Neural crest cell (in vitro differentiated cells): ENCODE measurements around the gene LCN15. TPM values are rescaled to one million over a fixed set of nuclear protein-coding genes. Genes with fewer than 3 reads are reported as not detected.
"Not testable (repeated sequence)": the region's sequence is repeated elsewhere in the genome, so short reads cannot be mapped to it uniquely, and the experiment has no call there.

ENCODE experiments used
- DNase-seq: peaks from one replicate; pipeline ENCODE4 v3.0.0; 2021; ENCODE audit warnings: low read depth, mixed read lengths, low spot score
- H3K27ac Mint-ChIP-seq: one replicate; pipeline ENCODE4 v1.8.0; 2021; ENCODE audit warnings: mild to moderate bottlenecking, mixed read lengths; ENCODE audit not compliant: unreplicated experiment
- H3K27me3 Mint-ChIP-seq: 2 replicates; pipeline ENCODE4 v1.8.0; 2021; ENCODE audit warnings: low read depth, mild to moderate bottlenecking, mixed read lengths
- H3K36me3 Mint-ChIP-seq: 2 replicates; pipeline ENCODE4 v1.8.0; 2021; ENCODE audit warnings: low read depth, mild to moderate bottlenecking, mixed read lengths
- H3K4me1 Mint-ChIP-seq: 2 replicates; pipeline ENCODE4 v1.8.0; 2021; ENCODE audit warnings: mixed read lengths
- H3K4me3 Mint-ChIP-seq: one replicate; pipeline ENCODE4 v1.8.0; 2021; ENCODE audit warnings: mild to moderate bottlenecking, mixed read lengths
- H3K9me3 Mint-ChIP-seq: 2 replicates; pipeline ENCODE4 v1.8.0; 2021; ENCODE audit warnings: mixed read lengths
- CTCF ChIP-seq: fragments of 200-600 bp; sonication (generic); conservative IDR thresholded peaks from 2 replicates; pipeline ENCODE4 v1.5.0; 2021; ENCODE audit warnings: antibody characterized with exemption, mild to moderate bottlenecking
- total RNA-seq: library from RNA; stranded (reverse); gene quantifications from 2 replicates; pipeline ENCODE4 v1.2.1, GENCODE V29; 2021

LCN15 gene
- total RNA-seq, 1 donor from 2014 or later, result not detected

DNA sequence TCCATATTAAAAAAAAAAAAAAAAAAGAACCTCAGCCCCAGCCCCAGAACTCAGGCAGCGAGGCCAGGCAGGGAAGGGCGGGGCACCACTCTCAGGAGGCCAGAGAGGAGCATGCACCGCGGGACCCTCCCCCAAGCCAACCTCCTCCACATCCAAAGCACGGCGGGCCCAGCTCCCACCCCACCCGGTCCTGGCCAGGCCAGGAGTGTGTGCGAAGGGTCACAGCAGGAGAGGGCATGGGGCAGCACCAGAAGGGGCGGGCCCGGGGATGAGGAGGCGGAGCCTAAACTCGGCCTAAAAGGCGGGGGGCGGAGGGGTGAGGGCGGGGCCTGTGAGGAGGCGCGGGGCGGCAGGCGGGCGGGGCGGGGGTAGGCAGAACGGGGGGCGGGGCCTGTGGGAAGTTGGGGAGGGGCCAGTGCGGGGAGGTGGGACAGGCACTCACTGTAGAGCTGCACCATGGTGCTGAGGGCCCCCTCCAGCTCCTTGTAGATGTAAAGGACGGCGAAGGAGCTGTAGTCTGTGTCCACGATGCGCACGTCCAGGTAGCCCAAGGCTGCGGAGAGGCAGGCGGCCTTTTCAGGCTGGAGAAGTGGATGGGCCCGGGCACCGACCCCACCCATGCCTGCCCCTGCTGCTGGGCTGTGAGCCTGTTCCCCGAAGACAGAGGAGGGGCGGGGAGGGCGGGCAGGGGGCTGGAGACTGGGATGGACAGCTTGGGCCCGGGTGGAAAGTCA is 1.2 kb downstream of the LCN15 start:
- peaks cover 5% of the 10 kb centered on the region for H3K4me1 Mint-ChIP-seq
- H3K36me3 Mint-ChIP-seq, result no peaks in the 10 kb centered on the region
- peaks cover 14% of the 10 kb centered on the region for H3K27me3 Mint-ChIP-seq
- no peak overlapping the region for H3K27ac Mint-ChIP-seq
- peak; percentile 54 for DNase-seq
- H3K9me3 Mint-ChIP-seq, result no peaks in the 10 kb centered on the region
- TF ChIP-seq CTCF, result no peak
- H3K4me3 Mint-ChIP-seq, result no peak overlapping the region

DNA sequence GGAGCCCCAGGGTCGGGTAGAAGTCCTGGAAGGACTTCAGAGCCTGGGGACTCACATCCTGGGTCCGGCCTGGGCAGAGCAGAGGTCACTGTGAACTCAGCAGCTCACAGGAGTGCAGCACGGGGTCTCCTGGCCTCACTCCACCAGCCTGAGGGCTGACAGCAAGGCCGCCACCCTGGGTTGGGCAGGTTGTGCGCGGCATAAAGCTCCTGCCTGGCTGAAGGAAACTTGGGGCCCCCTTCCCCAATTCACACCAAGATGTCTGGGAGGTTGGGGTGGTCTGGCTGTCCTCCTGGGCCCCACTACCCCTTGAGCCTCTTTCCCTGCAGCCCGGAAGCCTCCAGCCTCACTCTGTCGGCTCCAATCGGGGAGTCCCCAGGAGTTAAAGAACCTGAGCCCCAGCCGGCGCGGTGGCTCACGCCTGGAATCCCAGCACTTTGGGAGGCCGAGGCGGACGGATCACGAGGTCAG is 2.1 kb downstream of the LCN15 start:
- TF ChIP-seq CTCF, result no peak
- H3K36me3 Mint-ChIP-seq, result no peaks in the 10 kb centered on the region
- H3K4me1 Mint-ChIP-seq, result peaks cover 5% of the 10 kb centered on the region
- DNase-seq, result no peak
- no peak overlapping the region for H3K27ac Mint-ChIP-seq
- no peaks in the 10 kb centered on the region for H3K9me3 Mint-ChIP-seq
- no peak overlapping the region for H3K4me3 Mint-ChIP-seq
- H3K27me3 Mint-ChIP-seq, result peaks cover 8% of the 10 kb centered on the region

GRCh38 chr9:136761545-136761981 is 2.8 kb downstream of the LCN15 start:
- Mint-ChIP-seq H3K27me3 (peaks cover 3% of the 10 kb centered on the region), H3K27ac (no peak overlapping the region), H3K9me3 (no peaks in the 10 kb centered on the region), H3K4me3 (no peak overlapping the region), H3K4me1 (peaks cover 5% of the 10 kb centered on the region), H3K36me3 (no peaks in the 10 kb centered on the region)
- no peak for DNase-seq
- no peak for TF ChIP-seq CTCF

GRCh38 chr9:136760834-136761544 is 3.3 kb downstream of the LCN15 start:
- H3K9me3 Mint-ChIP-seq, H3K4me3 Mint-ChIP-seq: not testable (repeated sequence)
- DNase-seq, result peak; percentile 70

DNA sequence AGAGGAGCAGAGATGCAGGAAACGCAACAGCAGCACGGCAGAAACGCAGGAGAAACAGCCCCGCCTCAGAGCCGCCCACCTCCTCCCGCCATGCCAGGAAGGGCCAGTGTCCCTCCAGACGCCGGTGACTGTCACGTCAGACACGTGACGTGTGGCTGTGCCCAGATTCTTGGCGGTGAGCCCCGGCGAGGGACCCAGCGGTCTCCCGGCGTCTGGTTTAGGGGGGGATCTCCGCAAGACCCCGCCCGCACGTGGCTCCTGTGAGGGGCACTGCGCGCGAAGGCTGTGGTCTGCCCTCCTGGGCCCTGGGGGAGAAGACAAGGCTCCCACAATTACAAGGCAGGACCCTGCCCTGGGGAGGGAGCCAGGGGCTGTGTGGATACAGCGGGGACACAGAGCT is 3.9 kb downstream of the LCN15 start:
- H3K27me3 Mint-ChIP-seq, result no peaks in the 10 kb centered on the region
- H3K4me3 Mint-ChIP-seq, result no peak overlapping the region
- H3K36me3 Mint-ChIP-seq, result no peaks in the 10 kb centered on the region
- TF ChIP-seq CTCF, result no peak
- H3K27ac Mint-ChIP-seq, result no peak overlapping the region
- DNase-seq, result no peak
- H3K9me3 Mint-ChIP-seq, result no peaks in the 10 kb centered on the region
- H3K4me1 Mint-ChIP-seq, result peaks cover 5% of the 10 kb centered on the region

More at GRCh38 chr9:136760834-136761544, 3.3 kb downstream of the LCN15 start:
- not testable (repeated sequence) for H3K4me1 Mint-ChIP-seq, H3K36me3 Mint-ChIP-seq, H3K27ac Mint-ChIP-seq, H3K27me3 Mint-ChIP-seq
- peak; percentile 65 for TF ChIP-seq CTCF
